GM23338 (cell line): ENCODE data around the gene RANGRF. TPM values are rescaled to one million over a fixed set of nuclear protein-coding genes. Genes with fewer than 3 reads are reported as not detected.

ENCODE experiments used
- ATAC-seq: fragments of 200-7000 bp; cut with Tn5 transposase; 3 replicates; pipeline ENCODE4 v1.9.1; 2020
- DNase-seq: peaks from one replicate; pipeline ENCODE4 v3.0.0-alpha.2; 2015; ENCODE audit warnings: low spot score
- H2AFZ ChIP-seq: fragments of 200-600 bp; sonication (generic); 2 replicates; pipeline ENCODE4 v1.8.0; 2016; ENCODE audit warnings: antibody characterized with exemption, mild to moderate bottlenecking, moderate library complexity
- H3F3A ChIP-seq: fragments of 200-600 bp; sonication (generic); replicated peaks from 2 replicates; pipeline ENCODE4 v1.8.0; 2017; ENCODE audit warnings: antibody characterized with exemption, mixed run types, low read depth
- H3K27ac ChIP-seq: fragments of 200-600 bp; sonication (generic); 2 replicates; pipeline ENCODE4 v1.6.1; 2016; ENCODE audit warnings: low read depth
- H3K27me3 ChIP-seq: fragments of 200-600 bp; sonication (generic); 2 replicates; pipeline ENCODE4 v1.8.0; 2016; ENCODE audit warnings: mild to moderate bottlenecking, mixed run types, moderate library complexity; ENCODE audit not compliant: insufficient read depth
- H3K36me3 ChIP-seq: fragments of 200-600 bp; sonication (generic); 2 replicates; pipeline ENCODE4 v1.8.0; 2016; ENCODE audit warnings: mild to moderate bottlenecking; ENCODE audit not compliant: insufficient read depth
- H3K4me1 ChIP-seq: fragments of 200-600 bp; sonication (generic); 2 replicates; pipeline ENCODE4 v1.8.0; 2016; ENCODE audit warnings: mild to moderate bottlenecking, moderate library complexity; ENCODE audit not compliant: insufficient read depth
- H3K4me2 ChIP-seq: fragments of 200-600 bp; sonication (generic); 2 replicates; pipeline ENCODE4 v1.7.1; 2017; ENCODE audit warnings: mixed run types
- H3K4me3 ChIP-seq: fragments of 200-600 bp; sonication (generic); 2 replicates; pipeline ENCODE4 v1.6.1; 2016; ENCODE audit warnings: mixed run types
- H3K79me2 ChIP-seq: fragments of 200-600 bp; sonication (generic); replicated peaks from 2 replicates; pipeline ENCODE4 v1.8.0; 2017; ENCODE audit warnings: mild to moderate bottlenecking; ENCODE audit not compliant: insufficient read depth
- H3K9me2 ChIP-seq: fragments of 200-600 bp; sonication (generic); 2 replicates; pipeline ENCODE4 v1.8.0; 2017; ENCODE audit not compliant: insufficient read depth
- H4K20me1 ChIP-seq: fragments of 200-600 bp; sonication (generic); replicated peaks from 2 replicates; pipeline ENCODE4 v1.8.0; 2017; ENCODE audit warnings: mild to moderate bottlenecking; ENCODE audit not compliant: insufficient read depth
- H3K27ac Mint-ChIP-seq: 2 replicates; pipeline ENCODE4 v1.8.0; 2020; ENCODE audit warnings: inconsistent platforms, mild to moderate bottlenecking, moderate library complexity, mixed read lengths
- H3K27me3 Mint-ChIP-seq: 3 replicates; pipeline ENCODE4 v1.8.0; 2022; ENCODE audit warnings: low read depth, mild to moderate bottlenecking, moderate library complexity, mixed read lengths, inconsistent platforms; ENCODE audit not compliant: insufficient read depth, poor library complexity
- H3K36me3 Mint-ChIP-seq: 3 replicates; pipeline ENCODE4 v1.8.0; 2021; ENCODE audit warnings: low read depth, mild to moderate bottlenecking, inconsistent platforms, moderate library complexity, mixed read lengths
- H3K4me1 Mint-ChIP-seq: 3 replicates; pipeline ENCODE4 v1.8.0; 2020; ENCODE audit warnings: mild to moderate bottlenecking, inconsistent platforms, mixed read lengths
- H3K4me3 Mint-ChIP-seq: 3 replicates; pipeline ENCODE4 v1.8.0; 2021; ENCODE audit warnings: moderate library complexity, mild to moderate bottlenecking, inconsistent platforms, mixed read lengths
- H3K9me3 Mint-ChIP-seq: 3 replicates; pipeline ENCODE4 v1.8.0; 2020; ENCODE audit warnings: moderate library complexity, mild to moderate bottlenecking, inconsistent platforms, mixed read lengths
- CREB1 ChIP-seq: fragments of 250-450 bp; sonication (Bioruptor Pico); IDR thresholded peaks from 2 replicates; pipeline ENCODE4 v1.5.0; 2020; ENCODE audit warnings: low read depth, mild to moderate bottlenecking, moderate library complexity
- EZH2 ChIP-seq: fragments of 200-600 bp; sonication (generic); IDR thresholded peaks from one replicate; pipeline ENCODE4 v1.8.0; 2017; ENCODE audit warnings: antibody characterized with exemption, mild to moderate bottlenecking, low read depth; ENCODE audit not compliant: unreplicated experiment
- JUNB ChIP-seq: IDR thresholded peaks from one replicate; pipeline ENCODE4 v1.6.1; 2016; ENCODE audit warnings: antibody characterized with exemption; ENCODE audit not compliant: unreplicated experiment
- NANOG ChIP-seq: IDR thresholded peaks from 2 replicates; pipeline ENCODE4 v1.6.1; 2016; ENCODE audit warnings: antibody characterized with exemption, borderline replicate concordance
- POLR2AphosphoS5 ChIP-seq: IDR thresholded peaks from 2 replicates; pipeline ENCODE4 v1.6.1; 2016; ENCODE audit warnings: antibody characterized with exemption, low read depth
- STAT1 ChIP-seq: IDR thresholded peaks from one replicate; pipeline ENCODE4 v1.6.1; 2016; ENCODE audit warnings: antibody characterized with exemption; ENCODE audit not compliant: unreplicated experiment
- ZNF114 ChIP-seq: fragments of 250-450 bp; sonication (Bioruptor Pico); IDR thresholded peaks from 2 replicates; pipeline ENCODE4 v1.5.0; 2020; ENCODE audit warnings: mild to moderate bottlenecking, moderate library complexity
- ZNF331 ChIP-seq: fragments of 250-450 bp; sonication (Bioruptor Pico); IDR thresholded peaks from 2 replicates; pipeline ENCODE4 v1.5.0; 2020; ENCODE audit warnings: low read depth, mild to moderate bottlenecking, moderate library complexity
- polyA plus RNA-seq: library from polyadenylated mRNA; unstranded; fragments of >200 nt; fragmentation: Nextera tagmentation; extraction: Ambion mirVana; gene quantifications from 2 replicates; pipeline ENCODE4 v1.2.1, GENCODE V29; 2016
- total RNA-seq: library from RNA; depleted of rRNA; stranded (reverse); fragments of >200 nt; shearing (Covaris generic); gene quantifications from 2 replicates; pipeline ENCODE4 v1.2.3, GENCODE V29; 2014
- TF ChIP-seq, protein P1 (sequence below): IDR thresholded peaks from 2 replicates; pipeline ENCODE4 v1.6.1; 2016; ENCODE audit warnings: antibody characterized with exemption
- TF ChIP-seq, protein P2 (sequence below), 2 experiments: fragments of 200-600 bp in 1 of 2; sonication (generic) in 1 of 2; conservative IDR thresholded peaks; 2 replicates each; pipeline versions ENCODE4 v1.5.1 to v1.6.1; 2016 to 2017; ENCODE audit warnings: antibody characterized with exemption in 2 of 2, low read depth in 2 of 2, mild to moderate bottlenecking in 2 of 2, moderate library complexity in 1 of 2
- TF ChIP-seq, protein P3 (sequence below): IDR thresholded peaks from one replicate; pipeline ENCODE4 v1.6.1; 2018; ENCODE audit warnings: antibody characterized with exemption; ENCODE audit not compliant: unreplicated experiment

The RANGRF gene
- total and polyA plus RNA-seq, 2 experiments from 2014 or later = 11.2 to 52.4 TPM

- Histone ChIP-seq H2AFZ (peak overlapping the region; percentile 100; the same call in 1 of the 2 replicates), H3K9me2 (no peaks in the 10 kb centered on the region), H3F3A (0 out of 2 replicates have a peak, but pooled peaks cover 7% of the 10 kb centered on the region), H3K27me3 (no peaks in the 10 kb centered on the region), H3K4me2 (peak overlapping the region; percentile 96), H3K79me2 (no peaks in the 10 kb centered on the region), H3K4me3 (peak overlapping the region; percentile 99), H3K27ac (0 out of 2 replicates have a peak overlapping the region, but pooled peaks have one; percentile 87), H3K4me1 (0 out of 2 replicates have a peak, but pooled peaks cover 8% of the 10 kb centered on the region), H3K36me3 (no peaks in the 10 kb centered on the region), H4K20me1 (no peaks in the 10 kb centered on the region)
- Mint-ChIP-seq H3K27me3 (peaks cover 11% of the 10 kb centered on the region), H3K36me3 (no peaks in the 10 kb centered on the region; the same call in 2 of the 3 replicates), H3K4me3 (peak overlapping the region; percentile 86), H3K27ac (peak overlapping the region; percentile 95; the same call in 1 of the 2 replicates), H3K9me3 (no peaks in the 10 kb centered on the region), H3K4me1 (peaks cover 28% of the 10 kb centered on the region)
- peak; percentile 85 for ATAC-seq
- TF ChIP-seq STAT1 (no peak), POLR2AphosphoS5 (no peak), JUNB (no peak), CREB1 (CRISPR knock-in tag) (no peak), ZNF114 (CRISPR knock-in tag) (no peak), EZH2 (no peak), NANOG (no peak), ZNF331 (CRISPR knock-in tag) (no peak)
- TF ChIP-seq, protein P1, sequence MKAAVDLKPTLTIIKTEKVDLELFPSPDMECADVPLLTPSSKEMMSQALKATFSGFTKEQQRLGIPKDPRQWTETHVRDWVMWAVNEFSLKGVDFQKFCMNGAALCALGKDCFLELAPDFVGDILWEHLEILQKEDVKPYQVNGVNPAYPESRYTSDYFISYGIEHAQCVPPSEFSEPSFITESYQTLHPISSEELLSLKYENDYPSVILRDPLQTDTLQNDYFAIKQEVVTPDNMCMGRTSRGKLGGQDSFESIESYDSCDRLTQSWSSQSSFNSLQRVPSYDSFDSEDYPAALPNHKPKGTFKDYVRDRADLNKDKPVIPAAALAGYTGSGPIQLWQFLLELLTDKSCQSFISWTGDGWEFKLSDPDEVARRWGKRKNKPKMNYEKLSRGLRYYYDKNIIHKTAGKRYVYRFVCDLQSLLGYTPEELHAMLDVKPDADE = no peak; the same call in 1 of the 2 replicates
- TF ChIP-seq, protein P2, sequence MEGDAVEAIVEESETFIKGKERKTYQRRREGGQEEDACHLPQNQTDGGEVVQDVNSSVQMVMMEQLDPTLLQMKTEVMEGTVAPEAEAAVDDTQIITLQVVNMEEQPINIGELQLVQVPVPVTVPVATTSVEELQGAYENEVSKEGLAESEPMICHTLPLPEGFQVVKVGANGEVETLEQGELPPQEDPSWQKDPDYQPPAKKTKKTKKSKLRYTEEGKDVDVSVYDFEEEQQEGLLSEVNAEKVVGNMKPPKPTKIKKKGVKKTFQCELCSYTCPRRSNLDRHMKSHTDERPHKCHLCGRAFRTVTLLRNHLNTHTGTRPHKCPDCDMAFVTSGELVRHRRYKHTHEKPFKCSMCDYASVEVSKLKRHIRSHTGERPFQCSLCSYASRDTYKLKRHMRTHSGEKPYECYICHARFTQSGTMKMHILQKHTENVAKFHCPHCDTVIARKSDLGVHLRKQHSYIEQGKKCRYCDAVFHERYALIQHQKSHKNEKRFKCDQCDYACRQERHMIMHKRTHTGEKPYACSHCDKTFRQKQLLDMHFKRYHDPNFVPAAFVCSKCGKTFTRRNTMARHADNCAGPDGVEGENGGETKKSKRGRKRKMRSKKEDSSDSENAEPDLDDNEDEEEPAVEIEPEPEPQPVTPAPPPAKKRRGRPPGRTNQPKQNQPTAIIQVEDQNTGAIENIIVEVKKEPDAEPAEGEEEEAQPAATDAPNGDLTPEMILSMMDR (conservative IDR thresholded peaks at IDR 0.05; ENCODE audit: low read depth in 2 of 2) = no peak
- TF ChIP-seq, protein P3, sequence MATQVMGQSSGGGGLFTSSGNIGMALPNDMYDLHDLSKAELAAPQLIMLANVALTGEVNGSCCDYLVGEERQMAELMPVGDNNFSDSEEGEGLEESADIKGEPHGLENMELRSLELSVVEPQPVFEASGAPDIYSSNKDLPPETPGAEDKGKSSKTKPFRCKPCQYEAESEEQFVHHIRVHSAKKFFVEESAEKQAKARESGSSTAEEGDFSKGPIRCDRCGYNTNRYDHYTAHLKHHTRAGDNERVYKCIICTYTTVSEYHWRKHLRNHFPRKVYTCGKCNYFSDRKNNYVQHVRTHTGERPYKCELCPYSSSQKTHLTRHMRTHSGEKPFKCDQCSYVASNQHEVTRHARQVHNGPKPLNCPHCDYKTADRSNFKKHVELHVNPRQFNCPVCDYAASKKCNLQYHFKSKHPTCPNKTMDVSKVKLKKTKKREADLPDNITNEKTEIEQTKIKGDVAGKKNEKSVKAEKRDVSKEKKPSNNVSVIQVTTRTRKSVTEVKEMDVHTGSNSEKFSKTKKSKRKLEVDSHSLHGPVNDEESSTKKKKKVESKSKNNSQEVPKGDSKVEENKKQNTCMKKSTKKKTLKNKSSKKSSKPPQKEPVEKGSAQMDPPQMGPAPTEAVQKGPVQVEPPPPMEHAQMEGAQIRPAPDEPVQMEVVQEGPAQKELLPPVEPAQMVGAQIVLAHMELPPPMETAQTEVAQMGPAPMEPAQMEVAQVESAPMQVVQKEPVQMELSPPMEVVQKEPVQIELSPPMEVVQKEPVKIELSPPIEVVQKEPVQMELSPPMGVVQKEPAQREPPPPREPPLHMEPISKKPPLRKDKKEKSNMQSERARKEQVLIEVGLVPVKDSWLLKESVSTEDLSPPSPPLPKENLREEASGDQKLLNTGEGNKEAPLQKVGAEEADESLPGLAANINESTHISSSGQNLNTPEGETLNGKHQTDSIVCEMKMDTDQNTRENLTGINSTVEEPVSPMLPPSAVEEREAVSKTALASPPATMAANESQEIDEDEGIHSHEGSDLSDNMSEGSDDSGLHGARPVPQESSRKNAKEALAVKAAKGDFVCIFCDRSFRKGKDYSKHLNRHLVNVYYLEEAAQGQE = no peak
- peak; percentile 79 for DNase-seq
Measured at GRCh38 chr17:8289103-8289397, 580 bp downstream of the RANGRF start.
